ENCODE measurements around the gene ST6GALNAC3. TPM values are rescaled to one million over a fixed set of nuclear protein-coding genes. Genes with fewer than 3 reads are reported as not detected.

ST6GALNAC3 gene
- polyA plus RNA-seq, 1 donor (not counting 4 experiments of a cell fraction or from before 2014, with no cell fraction given) = 0.08 TPM

- dilution Hi-C loops (cut with MboI; ENCODE audit: extremely low pct_ligation_motif_present, low sequenced_read_pairs) = no loop called here
- no peaks in the 10 kb centered on the region for H3K9me1 ChIP-seq (ENCODE audit: control insufficient read depth, extremely low read depth, insufficient read depth, low read length)
- H3K27me3 ChIP-seq (ENCODE audit: control insufficient read depth, extremely low read depth, insufficient read depth, low read length) = no peaks in the 10 kb centered on the region
- no peaks in the 10 kb centered on the region for H3K36me3 ChIP-seq (ENCODE audit: control insufficient read depth in 2 of 2, extremely low read depth in 1 of 2, insufficient read depth in 2 of 2, low read length in 2 of 2)
- DNase-seq (ENCODE audit: low read depth, low spot score) (no peak), FAIRE-seq (no peak)
- no peak overlapping the region for H3K9ac ChIP-seq (ENCODE audit: control insufficient read depth, extremely low read depth, insufficient read depth, low read length)
- H3K4me3 ChIP-seq (ENCODE audit: control insufficient read depth in 2 of 3, extremely low read depth in 1 of 3, insufficient read depth in 2 of 3, low read depth in 1 of 3, low read length in 3 of 3) = no peak overlapping the region
- no peaks in the 10 kb centered on the region for H3K79me2 ChIP-seq (ENCODE audit: control insufficient read depth, insufficient read depth, low read length)
- no peaks in the 10 kb centered on the region for H3K4me1 ChIP-seq (ENCODE audit: control insufficient read depth, extremely low read depth, insufficient read depth, low read length)
- H3K4me2 ChIP-seq (ENCODE audit: control insufficient read depth, extremely low read depth, insufficient read depth, low read depth, low read length) = no peak overlapping the region
- H2AFZ ChIP-seq (ENCODE audit: control insufficient read depth, low read length) = no peak overlapping the region
- no peaks in the 10 kb centered on the region for H4K20me1 ChIP-seq (ENCODE audit: control insufficient read depth, extremely low read depth, insufficient read depth, low read length)
- no peaks in the 10 kb centered on the region for H3K9me3 ChIP-seq (ENCODE audit: control insufficient read depth, low read depth, low read length)
- TF ChIP-seq EZH2 (IDR thresholded peaks at IDR 0.05; ENCODE audit: low read length) = no peak
- TF ChIP-seq, protein P1, sequence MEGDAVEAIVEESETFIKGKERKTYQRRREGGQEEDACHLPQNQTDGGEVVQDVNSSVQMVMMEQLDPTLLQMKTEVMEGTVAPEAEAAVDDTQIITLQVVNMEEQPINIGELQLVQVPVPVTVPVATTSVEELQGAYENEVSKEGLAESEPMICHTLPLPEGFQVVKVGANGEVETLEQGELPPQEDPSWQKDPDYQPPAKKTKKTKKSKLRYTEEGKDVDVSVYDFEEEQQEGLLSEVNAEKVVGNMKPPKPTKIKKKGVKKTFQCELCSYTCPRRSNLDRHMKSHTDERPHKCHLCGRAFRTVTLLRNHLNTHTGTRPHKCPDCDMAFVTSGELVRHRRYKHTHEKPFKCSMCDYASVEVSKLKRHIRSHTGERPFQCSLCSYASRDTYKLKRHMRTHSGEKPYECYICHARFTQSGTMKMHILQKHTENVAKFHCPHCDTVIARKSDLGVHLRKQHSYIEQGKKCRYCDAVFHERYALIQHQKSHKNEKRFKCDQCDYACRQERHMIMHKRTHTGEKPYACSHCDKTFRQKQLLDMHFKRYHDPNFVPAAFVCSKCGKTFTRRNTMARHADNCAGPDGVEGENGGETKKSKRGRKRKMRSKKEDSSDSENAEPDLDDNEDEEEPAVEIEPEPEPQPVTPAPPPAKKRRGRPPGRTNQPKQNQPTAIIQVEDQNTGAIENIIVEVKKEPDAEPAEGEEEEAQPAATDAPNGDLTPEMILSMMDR (optimal IDR thresholded peaks at IDR 0.05 in 1 of 3, IDR thresholded peaks at IDR 0.05 in 1 of 3, conservative IDR thresholded peaks at IDR 0.05 in 1 of 3; ENCODE audit: extremely low read depth in 1 of 3, insufficient read depth in 2 of 3, low read length in 3 of 3) = no peak
- H3K27ac ChIP-seq (ENCODE audit: control insufficient read depth, insufficient read depth, low read length) = no peak overlapping the region
Measured at GRCh38 chr1:76053021-76053420, 21.5 kb upstream of the ST6GALNAC3 start.

GRCh38 chr1:76054359-76054758 lies 20.2 kb upstream of the ST6GALNAC3 start:
- no peaks in the 10 kb centered on the region for H3K79me2 ChIP-seq (ENCODE audit: control insufficient read depth, insufficient read depth, low read length)
- H3K9ac ChIP-seq (ENCODE audit: control insufficient read depth, extremely low read depth, insufficient read depth, low read length) = no peak overlapping the region
- no peaks in the 10 kb centered on the region for H3K36me3 ChIP-seq (ENCODE audit: control insufficient read depth in 2 of 2, extremely low read depth in 1 of 2, insufficient read depth in 2 of 2, low read length in 2 of 2)
- H3K9me1 ChIP-seq (ENCODE audit: control insufficient read depth, extremely low read depth, insufficient read depth, low read length) = no peaks in the 10 kb centered on the region
- H3K9me3 ChIP-seq (ENCODE audit: control insufficient read depth, low read depth, low read length) = no peaks in the 10 kb centered on the region
- H3K4me3 ChIP-seq (ENCODE audit: control insufficient read depth in 2 of 3, extremely low read depth in 1 of 3, insufficient read depth in 2 of 3, low read depth in 1 of 3, low read length in 3 of 3) = no peak overlapping the region
- DNase-seq (ENCODE audit: low read depth, low spot score) = no peak
- H3K4me1 ChIP-seq (ENCODE audit: control insufficient read depth, extremely low read depth, insufficient read depth, low read length) = no peaks in the 10 kb centered on the region
- H2AFZ ChIP-seq (ENCODE audit: control insufficient read depth, low read length) = no peak overlapping the region
- H3K27ac ChIP-seq (ENCODE audit: control insufficient read depth, insufficient read depth, low read length) = no peak overlapping the region
- dilution Hi-C loops (cut with MboI; ENCODE audit: extremely low pct_ligation_motif_present, low sequenced_read_pairs) = no loop called here
- no peaks in the 10 kb centered on the region for H4K20me1 ChIP-seq (ENCODE audit: control insufficient read depth, extremely low read depth, insufficient read depth, low read length)
- no peaks in the 10 kb centered on the region for H3K27me3 ChIP-seq (ENCODE audit: control insufficient read depth, extremely low read depth, insufficient read depth, low read length)
- no peak for TF ChIP-seq EZH2 (IDR thresholded peaks at IDR 0.05; ENCODE audit: low read length)
- TF ChIP-seq, protein P1 (optimal IDR thresholded peaks at IDR 0.05 in 1 of 3, IDR thresholded peaks at IDR 0.05 in 1 of 3, conservative IDR thresholded peaks at IDR 0.05 in 1 of 3; ENCODE audit: extremely low read depth in 1 of 3, insufficient read depth in 2 of 3, low read length in 3 of 3) = no peak
- no peak for FAIRE-seq
- no peak overlapping the region for H3K4me2 ChIP-seq (ENCODE audit: control insufficient read depth, extremely low read depth, insufficient read depth, low read depth, low read length)

Data from keratinocyte (primary cell).